Measurements from ENCODE around the gene DAPK2.

The DAPK2 gene

GRCh38 chr15:63895194-63895593 is 151.1 kb downstream of the DAPK2 start:
- TF ChIP-seq CTCF (IDR thresholded peaks at IDR 0.05; ENCODE audit: extremely low read depth, insufficient read depth, missing control alignments) = no peak
- in situ Hi-C loops (cut with MboI; ENCODE audit: low pct_unique_long_range_greater_than_20kb, low sequenced_read_pairs, unreplicated experiment) = loop anchor here (10.0 to 25.0 kb wide), 2 partner anchors 150 to 408 kb away; no protein-coding TSS in a partner anchor
- DNase-seq (ENCODE audit: low spot score) = no peak

- in situ Hi-C loops (cut with MboI; ENCODE audit: low pct_unique_long_range_greater_than_20kb, low sequenced_read_pairs, unreplicated experiment) = loop anchor here (10.0 to 25.0 kb wide), 2 partner anchors 150 to 407 kb away; no protein-coding TSS in a partner anchor
- TF ChIP-seq CTCF (IDR thresholded peaks at IDR 0.05; ENCODE audit: extremely low read depth, insufficient read depth, missing control alignments) = no peak
- no peak for DNase-seq (ENCODE audit: low spot score)
Measured at GRCh38 chr15:63894662-63894949, 151.7 kb downstream of the DAPK2 start.

- no peak for DNase-seq (ENCODE audit: low spot score)
- in situ Hi-C loops (cut with MboI; ENCODE audit: low pct_unique_long_range_greater_than_20kb, low sequenced_read_pairs, unreplicated experiment) = loop anchor here (10.0 to 25.0 kb wide), 2 partner anchors 149 to 407 kb away; no protein-coding TSS in a partner anchor
- no peak for TF ChIP-seq CTCF (IDR thresholded peaks at IDR 0.05; ENCODE audit: extremely low read depth, insufficient read depth, missing control alignments)
Measured at GRCh38 chr15:63893866-63894661, 152.2 kb downstream of the DAPK2 start.

GRCh38 chr15:63892794-63893441 is 153.4 kb downstream of the DAPK2 start:
- in situ Hi-C loops (cut with MboI; ENCODE audit: low pct_unique_long_range_greater_than_20kb, low sequenced_read_pairs, unreplicated experiment) = loop anchor here (10.0 to 25.0 kb wide), 2 partner anchors 148 to 406 kb away; no protein-coding TSS in a partner anchor

GRCh38 chr15:63891768-63892133 is 154.5 kb downstream of the DAPK2 start:
- no peak for DNase-seq (ENCODE audit: low spot score)
- TF ChIP-seq CTCF (IDR thresholded peaks at IDR 0.05; ENCODE audit: extremely low read depth, insufficient read depth, missing control alignments) = no peak
- in situ Hi-C loops (cut with MboI; ENCODE audit: low pct_unique_long_range_greater_than_20kb, low sequenced_read_pairs, unreplicated experiment) = loop anchor here (10.0 to 25.0 kb wide), 2 partner anchors 147 to 404 kb away; no protein-coding TSS in a partner anchor

More at GRCh38 chr15:63892794-63893441, 153.4 kb downstream of the DAPK2 start:
- no peak for DNase-seq (ENCODE audit: low spot score)
- no peak for TF ChIP-seq CTCF (IDR thresholded peaks at IDR 0.05; ENCODE audit: extremely low read depth, insufficient read depth, missing control alignments)

GRCh38 chr15:63891079-63891767 is 155.1 kb downstream of the DAPK2 start:
- in situ Hi-C loops (cut with MboI; ENCODE audit: low pct_unique_long_range_greater_than_20kb, low sequenced_read_pairs, unreplicated experiment) = loop anchor here (10.0 to 25.0 kb wide), 2 partner anchors 146 to 404 kb away; no protein-coding TSS in a partner anchor
- peak; percentile 61 for DNase-seq (ENCODE audit: low spot score)
- peak; percentile 83 for TF ChIP-seq CTCF (IDR thresholded peaks at IDR 0.05; ENCODE audit: extremely low read depth, insufficient read depth, missing control alignments)

Data from GM13977 (cell line).